SK-N-SH (cell line): Measurements from ENCODE around the gene UCK2. TPM values are rescaled to one million over a fixed set of nuclear protein-coding genes. Genes with fewer than 3 reads are reported as not detected.

Experiments used
- CTCF ChIA-PET: fragments of 300-600, 350-600 bp; formaldehyde crosslinking; extraction: SDS; loops from one replicate; lab custom pipeline; 2021; lab: Yijun Ruan, JAX
- POLR2A ChIA-PET: fragments of 350-600 bp; sonication (Branson Sonifier 250); formaldehyde crosslinking; extraction: SDS; loops from one replicate; lab custom pipeline; 2020; ENCODE audit warnings: antibody characterized with exemption, inconsistent platforms; lab: Yijun Ruan, JAX
- DNase-seq: peaks from one replicate; pipeline ENCODE4 v3.0.0; 2012
- H2AFZ ChIP-seq: fragments of 200-600 bp; sonication (generic); 2 replicates; pipeline ENCODE4 v1.8.1; 2016; ENCODE audit warnings: antibody characterized with exemption, mild to moderate bottlenecking, low read depth
- H3F3A ChIP-seq: fragments of 200-600 bp; sonication (generic); replicated peaks from 2 replicates; pipeline ENCODE3; 2016; ENCODE audit warnings: antibody characterized with exemption, mild to moderate bottlenecking; ENCODE audit not compliant: insufficient read depth
- H3K27ac ChIP-seq, 2 experiments: fragments of 200-500 bp in 1 of 2; fragments of 200-600 bp in 1 of 2; sonication (Bioruptor generic) in 1 of 2; sonication (generic), shearing (Covaris generic) in 1 of 2; 2 replicates each; pipeline versions ENCODE4 v1.5.1 to v1.6.1; 2014 to 2016; ENCODE audit warnings: low read depth in 2 of 2, inconsistent platforms in 1 of 2, low read length in 1 of 2, mild to moderate bottlenecking in 1 of 2, mixed read lengths in 1 of 2
- H3K27me3 ChIP-seq: fragments of 200-600 bp; sonication (generic), shearing (Covaris generic); 2 replicates; pipeline ENCODE4 v1.6.1; 2016; ENCODE audit warnings: mixed run types; ENCODE audit not compliant: insufficient read depth
- H3K36me3 ChIP-seq, 2 experiments: fragments of 200-500 bp in 1 of 2; fragments of 200-600 bp in 1 of 2; sonication (Bioruptor generic) in 1 of 2; sonication (generic) in 1 of 2; replicated peaks in 1 of 2; 2 replicates each; pipeline versions ENCODE3 to v1.5.1; 2014 to 2016; ENCODE audit warnings: low read length in 1 of 2, mild to moderate bottlenecking in 1 of 2; ENCODE audit not compliant: insufficient read depth in 2 of 2, control insufficient read depth in 1 of 2
- H3K4me1 ChIP-seq, 2 experiments: fragments of 200-500 bp in 1 of 2; fragments of 200-600 bp in 1 of 2; sonication (Bioruptor generic) in 1 of 2; sonication (generic), shearing (Covaris generic) in 1 of 2; 2 replicates each; pipeline versions ENCODE4 v1.5.1 to v1.6.1; 2014 to 2016; ENCODE audit warnings: low read depth in 1 of 2, low read length in 1 of 2, mixed run types in 1 of 2; ENCODE audit not compliant: insufficient read depth in 2 of 2, control insufficient read depth in 1 of 2
- H3K4me2 ChIP-seq: fragments of 200-600 bp; sonication (generic), shearing (Covaris generic); 2 replicates; pipeline ENCODE4 v1.6.1; 2017; ENCODE audit warnings: mixed run types
- H3K4me3 ChIP-seq, 2 experiments: fragments of 200-500 bp in 1 of 2; fragments of 200-600 bp in 1 of 2; sonication (Bioruptor generic) in 1 of 2; sonication (generic), shearing (Covaris generic) in 1 of 2; 2 replicates each; pipeline versions ENCODE4 v1.5.1 to v1.8.1; 2014 to 2016; ENCODE audit warnings: low read depth in 2 of 2, inconsistent platforms in 1 of 2, low read length in 1 of 2, mild to moderate bottlenecking in 1 of 2, mixed read lengths in 1 of 2, moderate library complexity in 1 of 2
- H3K79me2 ChIP-seq: fragments of 200-600 bp; sonication (generic); 2 replicates; pipeline ENCODE4 v1.8.1; 2017; ENCODE audit warnings: mild to moderate bottlenecking; ENCODE audit not compliant: insufficient read depth
- H3K9ac ChIP-seq: fragments of 200-600 bp; sonication (generic); 2 replicates; pipeline ENCODE4 v1.6.1; 2017; ENCODE audit warnings: mixed run types
- H3K9me2 ChIP-seq: fragments of 200-600 bp; sonication (generic); 2 replicates; pipeline ENCODE4 v1.6.1; 2017; ENCODE audit warnings: mixed run types
- H3K9me3 ChIP-seq: fragments of 200-600 bp; sonication (generic); 2 replicates; pipeline ENCODE4 v1.6.1; 2017; ENCODE audit warnings: mixed run types, mild to moderate bottlenecking, moderate library complexity
- H4K20me1 ChIP-seq: fragments of 200-600 bp; sonication (generic); 2 replicates; pipeline ENCODE4 v1.6.1; 2017; ENCODE audit warnings: mild to moderate bottlenecking, mixed run types; ENCODE audit not compliant: insufficient read depth
- CHD2 ChIP-seq: fragments of 150-350 bp; IDR thresholded peaks from 2 replicates; pipeline ENCODE4 v1.6.1; 2018; ENCODE audit warnings: low read length; ENCODE audit not compliant: partially characterized antibody
- CTCF ChIP-seq: fragments of 200-600 bp; sonication (generic); IDR thresholded peaks from 2 replicates; pipeline ENCODE4 v1.6.1; 2017; ENCODE audit warnings: antibody characterized with exemption, mild to moderate bottlenecking, moderate library complexity
- EP300 ChIP-seq, 2 experiments: IDR thresholded peaks; 2 replicates each; pipeline versions ENCODE4 v1.4.0 to v1.6.1; 2012; ENCODE audit warnings: borderline replicate concordance in 1 of 2, low read depth in 1 of 2, low read length in 1 of 2
- EZH2phosphoT487 ChIP-seq: fragments of 200-600 bp; sonication (generic); IDR thresholded peaks from 2 replicates; pipeline ENCODE4 v1.6.1; 2017; ENCODE audit warnings: low read depth, mixed run types, mild to moderate bottlenecking, antibody characterized with exemption, moderate library complexity, borderline replicate concordance
- FOXJ3 ChIP-seq: sonication (generic); formaldehyde crosslinking; IDR thresholded peaks from 2 replicates; pipeline ENCODE4 v1.5.1; 2020; ENCODE audit warnings: mild to moderate bottlenecking, missing genetic modification reagents
- FOXM1 ChIP-seq: IDR thresholded peaks from 2 replicates; pipeline ENCODE4 v1.4.0; 2012; ENCODE audit warnings: low read depth, mild to moderate bottlenecking
- JUND ChIP-seq: IDR thresholded peaks from 2 replicates; pipeline ENCODE4 v1.4.0; 2012
- NRF1 ChIP-seq: IDR thresholded peaks from 2 replicates; pipeline ENCODE4 v1.6.1; 2012; ENCODE audit warnings: low read depth, mild to moderate bottlenecking, low read length
- RAD21 ChIP-seq: IDR thresholded peaks from 2 replicates; pipeline ENCODE4 v1.6.1; 2012; ENCODE audit warnings: mild to moderate bottlenecking, low read length
- RFX5 ChIP-seq: IDR thresholded peaks from 2 replicates; pipeline ENCODE4 v1.6.1; 2012; ENCODE audit warnings: mild to moderate bottlenecking, improper control_type of control experiment, low read length
- SIN3A ChIP-seq: IDR thresholded peaks from 2 replicates; pipeline ENCODE4 v1.6.1; 2012; ENCODE audit warnings: low read depth, mild to moderate bottlenecking, low read length, moderate library complexity, borderline replicate concordance
- SMC3 ChIP-seq: IDR thresholded peaks from 2 replicates; pipeline ENCODE4 v1.6.1; 2012; ENCODE audit warnings: low read depth, low read length, improper control_type of control experiment
- TAF1 ChIP-seq: IDR thresholded peaks from 2 replicates; pipeline ENCODE4 v1.6.1; 2012; ENCODE audit warnings: low read depth, mild to moderate bottlenecking, low read length, moderate library complexity, borderline replicate concordance
- TCF12 ChIP-seq: IDR thresholded peaks from 2 replicates; pipeline ENCODE4 v1.4.0; 2012
- TEAD4 ChIP-seq: IDR thresholded peaks from 2 replicates; pipeline ENCODE4 v1.4.0; 2012; ENCODE audit warnings: mild to moderate bottlenecking, borderline replicate concordance; ENCODE audit not compliant: insufficient read depth
- USF1 ChIP-seq: IDR thresholded peaks from 2 replicates; pipeline ENCODE4 v1.4.0; 2012; ENCODE audit warnings: low read depth, borderline replicate concordance
- USF2 ChIP-seq: fragments of 150-350 bp; IDR thresholded peaks from 2 replicates; pipeline ENCODE4 v1.6.1; 2017; ENCODE audit warnings: antibody characterized with exemption, low read length, low read depth, borderline replicate concordance
- ZBTB33 ChIP-seq: IDR thresholded peaks from 2 replicates; pipeline ENCODE4 v1.4.0; 2012; ENCODE audit warnings: low read depth, borderline replicate concordance
- WGBS: methylation state at CpG from one replicate; pipeline ENCODE4 v1.1.6; 2017; ENCODE audit warnings: low lambda C conversion rate; 5-methylcytosine and 5-hydroxymethylcytosine counted together
- polyA plus RNA-seq, 3 experiments: library from polyadenylated mRNA; depleted of rRNA; stranded (reverse); fragments of >200 nt; gene quantifications; 2 replicates each; pipeline ENCODE4 v1.2.3, GENCODE V29; 2012
- TF ChIP-seq, protein P1 (sequence below): fragments of 150-350 bp; IDR thresholded peaks from 2 replicates; pipeline ENCODE4 v1.6.1; 2016; ENCODE audit warnings: mild to moderate bottlenecking, low read depth, low read length
- TF ChIP-seq, protein P2 (sequence below): IDR thresholded peaks from 2 replicates; pipeline ENCODE4 v1.6.1; 2012; ENCODE audit warnings: mild to moderate bottlenecking, low read depth, low read length, moderate library complexity

Gene UCK2
- polyA plus RNA-seq, 1 of the 3 experiments (the other 2 are of a cell fraction) = 53.7 TPM

DNA sequence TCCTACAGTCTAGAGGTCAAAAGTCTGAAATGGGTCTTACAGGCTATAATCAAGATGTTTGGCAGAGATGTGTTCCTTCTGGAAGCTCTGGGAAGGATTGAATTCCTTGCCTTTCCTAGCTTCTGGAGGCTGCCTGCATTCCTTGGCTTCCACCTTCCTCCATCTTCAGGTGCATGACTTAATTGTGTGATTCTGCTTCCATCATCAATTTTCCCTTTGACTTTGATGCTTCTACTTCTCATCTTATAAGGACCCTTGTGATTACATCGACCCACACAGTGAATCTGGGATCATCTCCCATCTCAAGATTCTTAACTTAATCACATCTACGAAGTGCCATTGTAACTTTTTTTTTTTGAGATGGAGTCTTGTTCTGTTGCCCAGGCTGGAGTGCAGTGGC is 111.4 kb downstream of the UCK2 start:
- Histone ChIP-seq H3K9me3 (no peaks in the 10 kb centered on the region), H3K9me2 (no peaks in the 10 kb centered on the region), H3K36me3 (no peaks in the 10 kb centered on the region), H3F3A (no peaks in the 10 kb centered on the region), H2AFZ (no peak overlapping the region), H3K4me2 (no peak overlapping the region), H3K27ac (no peak overlapping the region), H4K20me1 (no peaks in the 10 kb centered on the region), H3K79me2 (no peaks in the 10 kb centered on the region), H3K9ac (no peak overlapping the region), H3K4me1 (no peaks in the 10 kb centered on the region), H3K27me3 (no peaks in the 10 kb centered on the region), H3K4me3 (no peak overlapping the region)
- 10% methylated on average over 2 of the region's 2 CpGs for WGBS
- CTCF ChIA-PET = interaction anchor here (0.6 to 1.6 kb wide), 3 partner anchors 541 to 1177 kb away, joined by 3 to 6 read pairs (median 4); no protein-coding TSS in a partner anchor
- POLR2A ChIA-PET = no interaction called here
- TF ChIP-seq FOXM1 = no peak
- no peak for TF ChIP-seq SMC3
- no peak for TF ChIP-seq ZBTB33
- TF ChIP-seq TAF1 = no peak
- no peak for TF ChIP-seq JUND
- no peak for TF ChIP-seq FOXJ3 (CRISPR knock-in tag)
- TF ChIP-seq NRF1 = no peak
- TF ChIP-seq, protein P1, sequence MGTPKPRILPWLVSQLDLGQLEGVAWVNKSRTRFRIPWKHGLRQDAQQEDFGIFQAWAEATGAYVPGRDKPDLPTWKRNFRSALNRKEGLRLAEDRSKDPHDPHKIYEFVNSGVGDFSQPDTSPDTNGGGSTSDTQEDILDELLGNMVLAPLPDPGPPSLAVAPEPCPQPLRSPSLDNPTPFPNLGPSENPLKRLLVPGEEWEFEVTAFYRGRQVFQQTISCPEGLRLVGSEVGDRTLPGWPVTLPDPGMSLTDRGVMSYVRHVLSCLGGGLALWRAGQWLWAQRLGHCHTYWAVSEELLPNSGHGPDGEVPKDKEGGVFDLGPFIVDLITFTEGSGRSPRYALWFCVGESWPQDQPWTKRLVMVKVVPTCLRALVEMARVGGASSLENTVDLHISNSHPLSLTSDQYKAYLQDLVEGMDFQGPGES = no peak
- no peak for TF ChIP-seq EZH2phosphoT487
- no peak for TF ChIP-seq EP300 (IDR thresholded peaks at IDR 0.05; ENCODE audit: borderline replicate concordance in 1 of 2, low read depth in 1 of 2, low read length in 1 of 2)
- TF ChIP-seq RAD21 = no peak
- TF ChIP-seq RFX5 = no peak
- no peak for TF ChIP-seq CHD2
- TF ChIP-seq, protein P2, sequence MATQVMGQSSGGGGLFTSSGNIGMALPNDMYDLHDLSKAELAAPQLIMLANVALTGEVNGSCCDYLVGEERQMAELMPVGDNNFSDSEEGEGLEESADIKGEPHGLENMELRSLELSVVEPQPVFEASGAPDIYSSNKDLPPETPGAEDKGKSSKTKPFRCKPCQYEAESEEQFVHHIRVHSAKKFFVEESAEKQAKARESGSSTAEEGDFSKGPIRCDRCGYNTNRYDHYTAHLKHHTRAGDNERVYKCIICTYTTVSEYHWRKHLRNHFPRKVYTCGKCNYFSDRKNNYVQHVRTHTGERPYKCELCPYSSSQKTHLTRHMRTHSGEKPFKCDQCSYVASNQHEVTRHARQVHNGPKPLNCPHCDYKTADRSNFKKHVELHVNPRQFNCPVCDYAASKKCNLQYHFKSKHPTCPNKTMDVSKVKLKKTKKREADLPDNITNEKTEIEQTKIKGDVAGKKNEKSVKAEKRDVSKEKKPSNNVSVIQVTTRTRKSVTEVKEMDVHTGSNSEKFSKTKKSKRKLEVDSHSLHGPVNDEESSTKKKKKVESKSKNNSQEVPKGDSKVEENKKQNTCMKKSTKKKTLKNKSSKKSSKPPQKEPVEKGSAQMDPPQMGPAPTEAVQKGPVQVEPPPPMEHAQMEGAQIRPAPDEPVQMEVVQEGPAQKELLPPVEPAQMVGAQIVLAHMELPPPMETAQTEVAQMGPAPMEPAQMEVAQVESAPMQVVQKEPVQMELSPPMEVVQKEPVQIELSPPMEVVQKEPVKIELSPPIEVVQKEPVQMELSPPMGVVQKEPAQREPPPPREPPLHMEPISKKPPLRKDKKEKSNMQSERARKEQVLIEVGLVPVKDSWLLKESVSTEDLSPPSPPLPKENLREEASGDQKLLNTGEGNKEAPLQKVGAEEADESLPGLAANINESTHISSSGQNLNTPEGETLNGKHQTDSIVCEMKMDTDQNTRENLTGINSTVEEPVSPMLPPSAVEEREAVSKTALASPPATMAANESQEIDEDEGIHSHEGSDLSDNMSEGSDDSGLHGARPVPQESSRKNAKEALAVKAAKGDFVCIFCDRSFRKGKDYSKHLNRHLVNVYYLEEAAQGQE = no peak
- no peak for TF ChIP-seq SIN3A
- no peak for TF ChIP-seq TEAD4
- TF ChIP-seq USF1 = no peak
- TF ChIP-seq TCF12 = no peak
- no peak for TF ChIP-seq CTCF
- no peak for TF ChIP-seq USF2
- DNase-seq = no peak
